Osteocyte (in vitro differentiated cells): Measurements from ENCODE around the gene NOC3L. TPM values are rescaled to one million over a fixed set of nuclear protein-coding genes. Genes with fewer than 3 reads are reported as not detected.

Experiments used
- DNase-seq: peaks from one replicate; pipeline ENCODE4 v3.0.0; 2021; ENCODE audit warnings: mixed read lengths; ENCODE audit not compliant: unreplicated experiment; ENCODE audit errors: extremely low spot score
- H3K27ac Mint-ChIP-seq: one replicate; pipeline ENCODE4 v1.8.0; 2021; ENCODE audit warnings: mild to moderate bottlenecking, mixed read lengths; ENCODE audit not compliant: unreplicated experiment
- H3K27me3 Mint-ChIP-seq: one replicate; pipeline ENCODE4 v1.8.0; 2021; ENCODE audit warnings: mixed read lengths; ENCODE audit not compliant: unreplicated experiment
- H3K36me3 Mint-ChIP-seq: one replicate; pipeline ENCODE4 v1.8.0; 2021; ENCODE audit warnings: mixed read lengths; ENCODE audit not compliant: unreplicated experiment
- H3K4me1 Mint-ChIP-seq: one replicate; pipeline ENCODE4 v1.8.0; 2021; ENCODE audit warnings: mixed read lengths; ENCODE audit not compliant: unreplicated experiment
- H3K4me3 Mint-ChIP-seq: one replicate; pipeline ENCODE4 v1.8.0; 2021; ENCODE audit warnings: mild to moderate bottlenecking, moderate library complexity, mixed read lengths; ENCODE audit not compliant: unreplicated experiment
- H3K9me3 Mint-ChIP-seq: one replicate; pipeline ENCODE4 v1.8.0; 2021; ENCODE audit warnings: mixed read lengths; ENCODE audit not compliant: unreplicated experiment
- CTCF ChIP-seq: fragments of 200-600 bp; sonication (generic); IDR thresholded peaks from 2 replicates; pipeline ENCODE4 v1.5.0; 2021; ENCODE audit warnings: antibody characterized with exemption, mild to moderate bottlenecking, moderate library complexity
- total RNA-seq: library from RNA; stranded (reverse); gene quantifications from 2 replicates; pipeline ENCODE4 v1.2.1, GENCODE V29; 2021

The NOC3L gene
- total RNA-seq, 1 donor from 2014 or later = 15.5 TPM

- Mint-ChIP-seq H3K27me3 (no peaks in the 10 kb centered on the region), H3K4me3 (no peak overlapping the region), H3K27ac (no peak overlapping the region), H3K36me3 (peaks cover 11% of the 10 kb centered on the region), H3K4me1 (peaks cover 24% of the 10 kb centered on the region), H3K9me3 (no peaks in the 10 kb centered on the region)
- no peak for TF ChIP-seq CTCF
- DNase-seq = no peak
Measured at GRCh38 chr10:94307046-94307615, 55.6 kb downstream of the NOC3L start.

GRCh38 chr10:94303929-94304328, 58.8 kb downstream of the NOC3L start:
- H3K9me3 Mint-ChIP-seq = no peaks in the 10 kb centered on the region
- no peaks in the 10 kb centered on the region for H3K27me3 Mint-ChIP-seq

GRCh38 chr10:94300042-94300441, 62.7 kb downstream of the NOC3L start:
- no peak for DNase-seq
- no peak for TF ChIP-seq CTCF
- Mint-ChIP-seq H3K9me3 (no peaks in the 10 kb centered on the region), H3K27me3 (no peaks in the 10 kb centered on the region), H3K27ac (no peak overlapping the region), H3K4me3 (no peak overlapping the region), H3K36me3 (peaks cover 9% of the 10 kb centered on the region), H3K4me1 (peaks cover 12% of the 10 kb centered on the region)

More at GRCh38 chr10:94303929-94304328, 58.8 kb downstream of the NOC3L start:
- Mint-ChIP-seq H3K36me3 (peaks cover 6% of the 10 kb centered on the region), H3K27ac (no peak overlapping the region), H3K4me3 (no peak overlapping the region), H3K4me1 (peaks cover 23% of the 10 kb centered on the region)
- no peak for TF ChIP-seq CTCF
- no peak for DNase-seq

DNA sequence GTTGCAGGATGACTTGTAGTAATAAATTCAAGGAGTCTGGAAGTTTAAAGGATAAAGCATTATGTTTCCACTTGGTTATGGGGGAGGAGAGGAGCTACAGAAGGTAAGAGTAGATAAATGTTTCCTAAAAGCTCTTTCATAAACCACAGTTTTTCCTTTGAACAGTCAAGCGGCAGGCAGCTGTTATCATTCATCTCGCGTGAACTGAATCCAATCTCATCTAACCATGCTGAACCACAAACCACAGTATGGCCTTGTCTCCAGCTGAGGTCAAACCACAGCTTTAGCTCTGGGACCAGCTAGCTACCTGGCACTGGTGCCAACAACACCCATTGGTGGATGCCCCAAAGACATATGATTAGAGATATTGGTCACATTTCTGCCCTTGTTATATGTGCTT, 63.3 kb downstream of the NOC3L start:
- no peak for TF ChIP-seq CTCF
- Mint-ChIP-seq H3K36me3 (peaks cover 9% of the 10 kb centered on the region), H3K4me1 (peaks cover 17% of the 10 kb centered on the region), H3K27me3 (no peaks in the 10 kb centered on the region), H3K9me3 (no peaks in the 10 kb centered on the region), H3K4me3 (no peak overlapping the region), H3K27ac (no peak overlapping the region)
- DNase-seq = no peak

GRCh38 chr10:94294168-94294567, 68.6 kb downstream of the NOC3L start:
- Mint-ChIP-seq H3K27me3 (no peaks in the 10 kb centered on the region), H3K4me1 (peaks cover 32% of the 10 kb centered on the region), H3K9me3 (no peaks in the 10 kb centered on the region), H3K4me3 (no peak overlapping the region), H3K27ac (no peak overlapping the region), H3K36me3 (peaks cover 7% of the 10 kb centered on the region)
- no peak for TF ChIP-seq CTCF
- DNase-seq = no peak
